Hepatocyte (in vitro differentiated cells): ENCODE measurements around the gene PPM1F.

Experiments used
- CTCF ChIP-seq: fragments of 200-600 bp; sonication (generic); IDR thresholded peaks from 2 replicates; pipeline ENCODE4 v1.5.1; 2016; ENCODE audit warnings: antibody characterized with exemption, mild to moderate bottlenecking; ENCODE audit not compliant: poor library complexity
- EZH2 ChIP-seq: fragments of 200-600 bp; sonication (generic); IDR thresholded peaks from 2 replicates; pipeline ENCODE4 v1.6.1; 2016; ENCODE audit warnings: antibody characterized with exemption, mild to moderate bottlenecking, borderline replicate concordance
- EZH2phosphoT487 ChIP-seq: fragments of 200-600 bp; sonication (generic); IDR thresholded peaks from one replicate; pipeline ENCODE4 v1.6.1; 2018; ENCODE audit warnings: antibody characterized with exemption, mild to moderate bottlenecking, low read depth, moderate library complexity; ENCODE audit not compliant: unreplicated experiment, severe bottlenecking

DNA sequence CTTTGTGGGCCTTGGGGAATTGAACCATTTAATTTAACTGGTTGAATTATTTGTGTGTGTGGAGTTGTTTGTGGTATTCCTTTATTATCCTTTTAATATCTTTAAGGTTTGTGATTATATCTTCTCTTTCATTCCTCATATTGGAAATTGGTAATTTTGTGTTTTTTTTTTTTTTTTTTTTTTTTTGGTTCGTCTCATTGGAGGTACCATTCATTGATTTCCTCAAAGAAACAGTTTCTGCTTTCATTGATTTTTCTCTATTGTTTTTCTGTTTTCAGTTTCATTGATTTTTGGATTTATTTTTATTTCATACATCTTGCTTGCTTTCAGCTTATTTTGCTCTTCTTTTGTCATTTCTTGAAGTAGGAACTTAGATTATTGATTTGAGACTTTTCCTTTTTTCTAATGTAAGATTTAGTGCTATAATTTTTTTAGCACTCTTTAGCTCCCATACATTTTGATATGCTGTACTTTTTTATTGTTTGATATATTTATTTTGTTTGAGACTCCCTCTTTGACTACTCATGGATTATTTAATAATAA is 54.2 kb downstream of the PPM1F start:
- TF ChIP-seq CTCF (no peak), EZH2 (no peak), EZH2phosphoT487 (no peak)
